OCI-LY1 (cell line): ENCODE data around the gene IGSF3.

Experiments used
- H2AFZ ChIP-seq: fragments of 200-600 bp; sonication (generic), shearing (Covaris generic); 2 replicates; pipeline ENCODE4 v1.6.0; 2014; ENCODE audit warnings: antibody characterized with exemption, mild to moderate bottlenecking, low read length
- H3F3A ChIP-seq: fragments of 200-600 bp; sonication (generic), shearing (Covaris generic); 2 replicates; pipeline ENCODE4 v1.6.0; 2014; ENCODE audit warnings: mild to moderate bottlenecking, antibody characterized with exemption, low read length, moderate library complexity; ENCODE audit not compliant: insufficient read depth
- H3K27ac ChIP-seq: fragments of 200-600 bp; sonication (generic); 2 replicates; pipeline ENCODE4 v1.5.1; 2014; ENCODE audit warnings: low read length, mixed run types, mild to moderate bottlenecking, low read depth; ENCODE audit not compliant: poor library complexity, severe bottlenecking
- H3K27me3 ChIP-seq: fragments of 200-600 bp; sonication (generic); 2 replicates; pipeline ENCODE4 v1.6.0; 2014; ENCODE audit warnings: antibody characterized with exemption, mild to moderate bottlenecking, low read length, moderate library complexity; ENCODE audit not compliant: insufficient read depth
- H3K36me3 ChIP-seq: fragments of 200-600 bp; sonication (generic); 2 replicates; pipeline ENCODE4 v1.6.1; 2014; ENCODE audit warnings: mild to moderate bottlenecking, antibody characterized with exemption, low read length, moderate library complexity, mixed read lengths; ENCODE audit not compliant: insufficient read depth
- H3K4me1 ChIP-seq: fragments of 200-600 bp; sonication (generic); 2 replicates; pipeline ENCODE4 v1.5.1; 2014; ENCODE audit warnings: mild to moderate bottlenecking, low read length, moderate library complexity; ENCODE audit not compliant: insufficient read depth, severe bottlenecking
- H3K4me2 ChIP-seq: fragments of 200-600 bp; sonication (generic), shearing (Covaris generic); 2 replicates; pipeline ENCODE4 v1.6.1; 2014; ENCODE audit warnings: low read length
- H3K4me3 ChIP-seq: fragments of 200-600 bp; sonication (generic); 2 replicates; pipeline ENCODE4 v1.5.1; 2014; ENCODE audit warnings: low read length, low read depth, mild to moderate bottlenecking, mixed read lengths; ENCODE audit not compliant: poor library complexity, severe bottlenecking
- H3K79me2 ChIP-seq: fragments of 200-600 bp; shearing (Covaris generic); 2 replicates; pipeline ENCODE4 v1.6.1; 2016; ENCODE audit warnings: mixed run types, low read length, mixed read lengths; ENCODE audit not compliant: insufficient read depth
- H3K9ac ChIP-seq: fragments of 200-600 bp; sonication (generic), shearing (Covaris generic); 2 replicates; pipeline ENCODE4 v1.6.1; 2014; ENCODE audit warnings: mild to moderate bottlenecking, low read length, mixed read lengths
- H3K9me2 ChIP-seq: fragments of 200-600 bp; sonication (generic), shearing (Covaris generic); 2 replicates; pipeline ENCODE4 v1.6.1; 2014; ENCODE audit warnings: low read depth, mild to moderate bottlenecking, low read length, mixed read lengths
- H3K9me3 ChIP-seq: fragments of 200-600 bp; shearing (Covaris generic); 2 replicates; pipeline ENCODE4 v1.6.1; 2014; ENCODE audit warnings: low read length, mixed read lengths
- H4K20me1 ChIP-seq: fragments of 200-600 bp; sonication (generic), shearing (Covaris generic); 2 replicates; pipeline ENCODE4 v1.6.0; 2016; ENCODE audit warnings: mild to moderate bottlenecking, low read length; ENCODE audit not compliant: insufficient read depth
- EZH2 ChIP-seq: fragments of 200-600 bp; sonication (generic), shearing (Covaris generic); IDR thresholded peaks from 2 replicates; pipeline ENCODE4 v1.8.0; 2017; ENCODE audit warnings: borderline replicate concordance, mixed run types, mild to moderate bottlenecking, antibody characterized with exemption, low read length, moderate library complexity, mixed read lengths
- TF ChIP-seq, protein P1 (sequence below): fragments of 200-600 bp; sonication (generic), shearing (Covaris generic); IDR thresholded peaks from 2 replicates; pipeline ENCODE4 v1.5.1; 2017; ENCODE audit warnings: mild to moderate bottlenecking, antibody characterized with exemption, low read length, moderate library complexity, mixed read lengths

The IGSF3 gene

DNA sequence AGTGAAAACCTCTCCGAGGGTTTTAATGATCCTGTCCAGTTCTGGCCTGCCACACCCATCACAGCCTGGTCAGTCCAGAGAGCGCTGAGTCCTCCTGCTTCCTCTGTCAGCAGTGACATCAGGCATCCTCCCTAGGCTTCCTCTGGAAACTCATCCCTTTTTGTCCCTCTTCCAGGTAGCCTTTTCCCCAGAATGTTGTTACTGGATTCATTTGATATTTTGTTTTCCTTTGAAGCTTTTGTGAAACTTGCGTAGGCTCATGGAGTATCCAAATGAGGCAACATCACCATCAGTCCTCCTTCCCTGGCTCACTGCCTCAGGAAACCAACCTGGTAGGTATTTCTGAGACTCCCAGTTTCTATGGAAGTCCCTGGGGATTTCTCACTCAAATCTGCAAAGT is 27.0 kb upstream of the IGSF3 start:
- Histone ChIP-seq H4K20me1 (no peaks in the 10 kb centered on the region), H3K27me3 (no peaks in the 10 kb centered on the region; the same call in 1 of the 2 replicates), H3K9me2 (no peaks in the 10 kb centered on the region), H3K36me3 (no peaks in the 10 kb centered on the region), H3K4me1 (no peaks in the 10 kb centered on the region), H3K27ac (no peak overlapping the region), H3K9me3 (no peaks in the 10 kb centered on the region), H2AFZ (no peak overlapping the region), H3K79me2 (no peaks in the 10 kb centered on the region), H3K9ac (no peak overlapping the region), H3F3A (no peaks in the 10 kb centered on the region), H3K4me3 (no peak overlapping the region), H3K4me2 (no peak overlapping the region)
- no peak for TF ChIP-seq EZH2
- TF ChIP-seq, protein P1, sequence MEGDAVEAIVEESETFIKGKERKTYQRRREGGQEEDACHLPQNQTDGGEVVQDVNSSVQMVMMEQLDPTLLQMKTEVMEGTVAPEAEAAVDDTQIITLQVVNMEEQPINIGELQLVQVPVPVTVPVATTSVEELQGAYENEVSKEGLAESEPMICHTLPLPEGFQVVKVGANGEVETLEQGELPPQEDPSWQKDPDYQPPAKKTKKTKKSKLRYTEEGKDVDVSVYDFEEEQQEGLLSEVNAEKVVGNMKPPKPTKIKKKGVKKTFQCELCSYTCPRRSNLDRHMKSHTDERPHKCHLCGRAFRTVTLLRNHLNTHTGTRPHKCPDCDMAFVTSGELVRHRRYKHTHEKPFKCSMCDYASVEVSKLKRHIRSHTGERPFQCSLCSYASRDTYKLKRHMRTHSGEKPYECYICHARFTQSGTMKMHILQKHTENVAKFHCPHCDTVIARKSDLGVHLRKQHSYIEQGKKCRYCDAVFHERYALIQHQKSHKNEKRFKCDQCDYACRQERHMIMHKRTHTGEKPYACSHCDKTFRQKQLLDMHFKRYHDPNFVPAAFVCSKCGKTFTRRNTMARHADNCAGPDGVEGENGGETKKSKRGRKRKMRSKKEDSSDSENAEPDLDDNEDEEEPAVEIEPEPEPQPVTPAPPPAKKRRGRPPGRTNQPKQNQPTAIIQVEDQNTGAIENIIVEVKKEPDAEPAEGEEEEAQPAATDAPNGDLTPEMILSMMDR, result no peak

DNA sequence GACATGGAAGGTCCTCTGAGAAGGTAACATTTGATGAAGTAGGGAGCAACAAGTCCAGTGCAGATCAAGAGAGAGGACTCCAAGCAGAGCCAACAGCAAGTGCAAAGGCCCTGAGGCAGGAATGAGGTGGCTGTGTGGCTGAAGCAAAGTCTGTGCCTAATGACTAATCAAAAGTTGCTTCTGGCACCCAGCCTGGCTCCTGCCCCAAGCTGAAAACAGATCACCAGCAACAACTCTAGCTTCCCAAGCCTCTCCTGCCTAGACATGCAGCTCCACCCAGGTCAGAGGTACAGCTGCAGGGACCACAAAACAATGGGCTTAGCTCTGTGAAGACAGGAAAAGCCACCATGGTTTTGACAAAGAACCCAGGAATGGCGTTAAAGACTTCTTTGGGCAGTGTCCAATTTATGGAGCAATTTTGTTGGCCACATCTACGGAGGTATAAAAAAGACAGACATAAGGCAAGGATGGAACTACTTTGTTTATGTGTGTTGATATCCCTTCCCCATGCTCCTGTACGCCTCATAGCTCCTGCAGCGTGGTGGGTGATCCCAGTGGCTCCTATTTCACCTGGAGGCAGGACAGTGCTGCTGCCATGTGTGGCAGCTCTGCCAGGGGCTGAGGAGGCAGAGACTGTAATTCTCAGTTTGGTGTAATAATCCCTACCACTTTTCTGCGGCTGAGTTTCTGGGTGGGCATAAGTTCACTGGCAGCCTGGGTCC is 26.4 kb upstream of the IGSF3 start:
- Histone ChIP-seq H3F3A (no peaks in the 10 kb centered on the region), H3K9ac (no peak overlapping the region), H3K27me3 (no peaks in the 10 kb centered on the region; the same call in 1 of the 2 replicates), H2AFZ (no peak overlapping the region), H3K4me3 (no peak overlapping the region), H3K4me1 (no peaks in the 10 kb centered on the region), H3K27ac (no peak overlapping the region), H3K9me2 (no peaks in the 10 kb centered on the region), H3K79me2 (no peaks in the 10 kb centered on the region), H3K4me2 (no peak overlapping the region), H4K20me1 (no peaks in the 10 kb centered on the region), H3K36me3 (no peaks in the 10 kb centered on the region), H3K9me3 (no peaks in the 10 kb centered on the region)
- TF ChIP-seq EZH2, result no peak
- TF ChIP-seq, protein P1, result no peak

DNA sequence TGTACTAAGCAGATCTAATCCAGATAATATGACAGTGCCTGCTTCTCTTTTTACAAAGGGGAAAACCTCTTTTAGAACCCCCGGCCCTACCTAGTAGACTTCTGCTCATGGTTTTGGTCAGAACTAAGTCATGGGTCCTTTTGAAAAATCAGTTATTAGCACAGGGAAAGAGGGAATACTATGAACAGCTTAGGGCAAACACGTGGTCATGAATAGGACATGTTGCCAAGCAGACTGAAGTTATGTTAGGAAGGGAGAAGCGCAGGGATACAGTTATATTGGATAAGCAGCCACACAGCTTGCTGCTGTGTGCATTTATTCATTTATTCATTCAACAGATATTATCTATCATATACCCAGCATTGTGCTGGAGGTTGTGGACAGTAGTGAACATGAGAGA is 25.3 kb upstream of the IGSF3 start:
- no peaks in the 10 kb centered on the region; the same call in 1 of the 2 replicates for H3K27me3 ChIP-seq
- H3K4me1 ChIP-seq, result no peaks in the 10 kb centered on the region
- no peaks in the 10 kb centered on the region for H3F3A ChIP-seq
- no peak overlapping the region for H3K27ac ChIP-seq
- no peak for TF ChIP-seq EZH2
- TF ChIP-seq, protein P1, result no peak
- no peak overlapping the region for H2AFZ ChIP-seq
- H3K4me2 ChIP-seq, result no peak overlapping the region
- H4K20me1 ChIP-seq, result no peaks in the 10 kb centered on the region
- no peaks in the 10 kb centered on the region for H3K79me2 ChIP-seq
- H3K36me3 ChIP-seq, result no peaks in the 10 kb centered on the region
- H3K9me2 ChIP-seq, result no peaks in the 10 kb centered on the region
- H3K9me3 ChIP-seq, result no peaks in the 10 kb centered on the region
- no peak overlapping the region for H3K4me3 ChIP-seq
- no peak overlapping the region for H3K9ac ChIP-seq
